ENCODE data around the gene HSDL1.

- TF ChIP-seq CTCF (IDR thresholded peaks at IDR 0.05), result no peak
- TF ChIP-seq POLR2A (IDR thresholded peaks at IDR 0.05), result no peak
Measured at GRCh38 chr16:84166796-84167695, 22.1 kb upstream of the HSDL1 start.
